GM18861 (cell line): ENCODE measurements around the gene MDGA2.

ENCODE experiments used
- ATAC-seq: cut with Tn5 transposase; IDR thresholded peaks from one replicate; pipeline ENCODE4 v1.9.1; 2021; ENCODE audit not compliant: unreplicated experiment

Gene MDGA2

GRCh38 chr14:47490766-47491165 lies 184.6 kb downstream of the MDGA2 start:
- no peak for ATAC-seq

GRCh38 chr14:47490353-47490752 lies 185.1 kb downstream of the MDGA2 start:
- ATAC-seq = no peak

GRCh38 chr14:47485421-47485820 lies 190.0 kb downstream of the MDGA2 start:
- ATAC-seq = no peak

GRCh38 chr14:47483449-47483848 lies 192.0 kb downstream of the MDGA2 start:
- no peak for ATAC-seq

GRCh38 chr14:47471075-47471474 lies 204.3 kb downstream of the MDGA2 start:
- ATAC-seq = no peak

- no peak for ATAC-seq
These were observed 208.5 kb downstream of the MDGA2 start for GRCh38 chr14:47466916-47467315.

GRCh38 chr14:47454025-47454424 lies 221.4 kb downstream of the MDGA2 start:
- ATAC-seq = no peak

GRCh38 chr14:47447076-47447475 lies 228.3 kb downstream of the MDGA2 start:
- ATAC-seq = no peak

GRCh38 chr14:47442211-47442610 lies 233.2 kb downstream of the MDGA2 start:
- no peak for ATAC-seq

GRCh38 chr14:47439953-47440352 lies 235.5 kb downstream of the MDGA2 start:
- no peak for ATAC-seq

GRCh38 chr14:47438650-47439140 lies 236.7 kb downstream of the MDGA2 start:
- ATAC-seq = no peak

- no peak for ATAC-seq
These were observed 240.0 kb downstream of the MDGA2 start for GRCh38 chr14:47435331-47435965.

- ATAC-seq = no peak
These were observed 247.8 kb downstream of the MDGA2 start for GRCh38 chr14:47427629-47428028.

- no peak for ATAC-seq
These were observed 250.1 kb downstream of the MDGA2 start for GRCh38 chr14:47425302-47425701.

GRCh38 chr14:47422191-47422590 lies 253.2 kb downstream of the MDGA2 start:
- ATAC-seq = no peak

- no peak for ATAC-seq
These were observed 263.9 kb downstream of the MDGA2 start for GRCh38 chr14:47411523-47411922.

GRCh38 chr14:47392326-47392725 lies 283.1 kb downstream of the MDGA2 start:
- ATAC-seq = no peak

GRCh38 chr14:47390831-47391504 lies 284.4 kb downstream of the MDGA2 start:
- no peak for ATAC-seq

- no peak for ATAC-seq
These were observed 285.9 kb downstream of the MDGA2 start for GRCh38 chr14:47389535-47389934.

GRCh38 chr14:47366006-47366405 lies 309.4 kb downstream of the MDGA2 start:
- ATAC-seq = no peak

- no peak for ATAC-seq
These were observed 310.2 kb downstream of the MDGA2 start for GRCh38 chr14:47365233-47365632.

GRCh38 chr14:47353186-47353585 lies 322.2 kb downstream of the MDGA2 start:
- ATAC-seq = no peak

- no peak for ATAC-seq
These were observed 328.6 kb downstream of the MDGA2 start for GRCh38 chr14:47346849-47347248.
